Measurements from ENCODE around the gene PADI4. TPM values are rescaled to one million over a fixed set of nuclear protein-coding genes. Genes with fewer than 3 reads are reported as not detected.

Gene PADI4
- not detected for polyA plus RNA-seq (2012; ENCODE audit: low read depth, missing spikeins)

GRCh38 chr1:17307946-17308345 lies at the start of gene PADI4:
Gene PADI4 (plus strand): TSS chr1:17308197. CDS start chr1:17308223, 26 bp downstream.
- DNase-seq (ENCODE audit: insufficient read length, low spot score) = no peak
- TF ChIP-seq POLR2AphosphoS5 (IDR thresholded peaks at IDR 0.05; ENCODE audit: low read depth, low read length) = no peak
- TF ChIP-seq TAF1 (IDR thresholded peaks at IDR 0.05; ENCODE audit: low read depth, low read length) = no peak
- no peak for TF ChIP-seq PAX5 (IDR thresholded peaks at IDR 0.05; ENCODE audit: insufficient read depth, low read length, severe bottlenecking)
- no peak for TF ChIP-seq SPI1 (IDR thresholded peaks at IDR 0.05; ENCODE audit: low read depth, low read length)
- no peak for TF ChIP-seq POLR2A (IDR thresholded peaks at IDR 0.05; ENCODE audit: low read depth, low read length)
- TF ChIP-seq POU2F2 (IDR thresholded peaks at IDR 0.05; ENCODE audit: low read depth, low read length) = no peak
- no peak for FAIRE-seq

GRCh38 chr1:17258758-17259130 lies 49.3 kb upstream of the PADI4 start:
- no peak for TF ChIP-seq POU2F2 (IDR thresholded peaks at IDR 0.05; ENCODE audit: low read depth, low read length)
- no peak for TF ChIP-seq POLR2AphosphoS5 (IDR thresholded peaks at IDR 0.05; ENCODE audit: low read depth, low read length)
- no peak for TF ChIP-seq POLR2A (IDR thresholded peaks at IDR 0.05; ENCODE audit: low read depth, low read length)
- TF ChIP-seq SPI1 (IDR thresholded peaks at IDR 0.05; ENCODE audit: low read depth, low read length) = no peak
- TF ChIP-seq PAX5 (IDR thresholded peaks at IDR 0.05; ENCODE audit: insufficient read depth, low read length, severe bottlenecking) = no peak
- TF ChIP-seq TAF1 (IDR thresholded peaks at IDR 0.05; ENCODE audit: low read depth, low read length) = no peak
- FAIRE-seq (no peak), DNase-seq (ENCODE audit: insufficient read length, low spot score) (no peak)

DNA sequence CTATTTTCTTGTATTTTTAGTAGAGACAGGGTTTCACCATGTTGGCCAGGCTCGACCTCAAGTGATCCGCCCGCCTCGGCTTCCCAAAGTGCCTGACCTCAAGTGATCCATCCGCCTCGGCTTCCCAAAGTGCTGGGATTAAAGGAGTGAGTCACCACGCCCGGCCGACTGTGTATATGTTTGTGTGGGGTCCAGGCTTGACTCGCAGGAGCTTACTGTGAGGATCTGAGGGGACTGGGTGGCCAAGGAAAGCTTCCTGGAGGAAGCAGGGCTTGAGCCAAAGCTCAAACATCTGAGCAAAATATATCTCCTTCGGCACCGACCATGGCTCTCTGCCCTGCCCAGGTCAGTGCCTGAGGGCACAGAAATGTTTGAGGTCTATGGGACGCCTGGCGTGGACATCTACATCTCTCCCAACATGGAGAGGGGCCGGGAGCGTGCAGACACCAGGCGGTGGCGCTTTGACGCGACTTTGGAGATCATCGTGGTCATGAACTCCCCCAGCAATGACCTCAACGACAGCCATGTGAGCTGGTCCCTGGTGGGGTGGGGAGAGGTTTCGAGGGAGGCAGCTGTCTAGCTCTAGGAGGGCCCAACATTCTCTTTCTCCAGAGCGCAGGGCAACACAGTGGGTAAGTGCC lies 48.6 kb upstream of the PADI4 start:
- FAIRE-seq = no peak
- no peak for TF ChIP-seq POU2F2 (IDR thresholded peaks at IDR 0.05; ENCODE audit: low read depth, low read length)
- no peak for TF ChIP-seq PAX5 (IDR thresholded peaks at IDR 0.05; ENCODE audit: insufficient read depth, low read length, severe bottlenecking)
- no peak for TF ChIP-seq POLR2AphosphoS5 (IDR thresholded peaks at IDR 0.05; ENCODE audit: low read depth, low read length)
- no peak for TF ChIP-seq POLR2A (IDR thresholded peaks at IDR 0.05; ENCODE audit: low read depth, low read length)
- no peak for TF ChIP-seq TAF1 (IDR thresholded peaks at IDR 0.05; ENCODE audit: low read depth, low read length)
- TF ChIP-seq SPI1 (IDR thresholded peaks at IDR 0.05; ENCODE audit: low read depth, low read length) = no peak
- no peak for DNase-seq (ENCODE audit: insufficient read length, low spot score)

- no peak for TF ChIP-seq SPI1 (IDR thresholded peaks at IDR 0.05; ENCODE audit: low read depth, low read length)
- TF ChIP-seq POLR2A (IDR thresholded peaks at IDR 0.05; ENCODE audit: low read depth, low read length) = no peak
- no peak for TF ChIP-seq TAF1 (IDR thresholded peaks at IDR 0.05; ENCODE audit: low read depth, low read length)
- no peak for TF ChIP-seq PAX5 (IDR thresholded peaks at IDR 0.05; ENCODE audit: insufficient read depth, low read length, severe bottlenecking)
- no peak for TF ChIP-seq POU2F2 (IDR thresholded peaks at IDR 0.05; ENCODE audit: low read depth, low read length)
- TF ChIP-seq POLR2AphosphoS5 (IDR thresholded peaks at IDR 0.05; ENCODE audit: low read depth, low read length) = no peak
- DNase-seq (ENCODE audit: insufficient read length, low spot score) (no peak), FAIRE-seq (no peak)
Observed at GRCh38 chr1:17260264-17260663, 47.7 kb upstream of the PADI4 start.

GRCh38 chr1:17260738-17261137 lies 47.3 kb upstream of the PADI4 start:
- TF ChIP-seq PAX5 (IDR thresholded peaks at IDR 0.05; ENCODE audit: insufficient read depth, low read length, severe bottlenecking) (no peak), TAF1 (IDR thresholded peaks at IDR 0.05; ENCODE audit: low read depth, low read length) (no peak), SPI1 (IDR thresholded peaks at IDR 0.05; ENCODE audit: low read depth, low read length) (no peak), POLR2A (IDR thresholded peaks at IDR 0.05; ENCODE audit: low read depth, low read length) (no peak), POLR2AphosphoS5 (IDR thresholded peaks at IDR 0.05; ENCODE audit: low read depth, low read length) (no peak), POU2F2 (IDR thresholded peaks at IDR 0.05; ENCODE audit: low read depth, low read length) (no peak)
- DNase-seq (ENCODE audit: insufficient read length, low spot score) (no peak), FAIRE-seq (no peak)

DNA sequence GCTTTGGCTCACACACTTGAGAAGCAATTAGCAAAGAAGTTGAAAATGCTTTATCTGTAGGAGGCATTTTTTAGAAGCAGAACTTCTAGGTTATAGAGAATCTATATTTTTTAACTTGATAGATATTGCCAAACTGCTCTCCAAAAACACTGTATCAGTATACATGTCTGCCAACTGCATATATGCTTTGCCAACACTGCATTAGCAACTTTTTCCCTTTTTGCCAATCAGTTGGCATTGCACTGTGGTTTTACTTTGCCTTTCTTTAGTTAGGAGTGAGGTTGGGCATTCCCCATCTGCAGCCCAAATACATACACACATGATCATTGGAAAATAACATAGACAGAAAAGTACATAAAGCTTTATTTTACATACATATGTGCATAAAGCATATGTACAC lies 44.1 kb upstream of the PADI4 start:
- no peak for DNase-seq (ENCODE audit: insufficient read length, low spot score)
- FAIRE-seq = no peak
- TF ChIP-seq PAX5 (IDR thresholded peaks at IDR 0.05; ENCODE audit: insufficient read depth, low read length, severe bottlenecking) = no peak
- no peak for TF ChIP-seq SPI1 (IDR thresholded peaks at IDR 0.05; ENCODE audit: low read depth, low read length)
- TF ChIP-seq TAF1 (IDR thresholded peaks at IDR 0.05; ENCODE audit: low read depth, low read length) = no peak
- TF ChIP-seq POLR2AphosphoS5 (IDR thresholded peaks at IDR 0.05; ENCODE audit: low read depth, low read length) = no peak
- no peak for TF ChIP-seq POLR2A (IDR thresholded peaks at IDR 0.05; ENCODE audit: low read depth, low read length)
- TF ChIP-seq POU2F2 (IDR thresholded peaks at IDR 0.05; ENCODE audit: low read depth, low read length) = no peak

DNA sequence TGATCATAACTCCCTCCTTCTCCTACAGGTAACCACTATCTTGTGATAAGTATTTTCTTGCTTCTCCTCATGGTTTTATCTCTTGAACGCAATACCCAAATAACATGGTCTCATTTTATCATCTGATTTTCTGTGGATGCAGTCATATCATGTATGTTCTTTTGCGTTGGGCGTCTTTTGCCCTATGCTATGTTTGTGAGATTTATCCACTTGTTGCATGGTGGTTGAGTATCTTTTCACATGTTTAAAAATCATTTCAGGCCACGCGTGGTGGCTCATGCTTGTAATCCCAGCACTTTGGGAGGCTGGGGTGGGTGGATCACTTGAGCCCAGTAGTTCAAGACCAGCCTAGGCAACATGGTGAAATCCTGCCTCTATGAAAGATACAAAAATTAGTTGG lies 43.5 kb upstream of the PADI4 start:
- FAIRE-seq (no peak), DNase-seq (ENCODE audit: insufficient read length, low spot score) (no peak)
- TF ChIP-seq PAX5 (IDR thresholded peaks at IDR 0.05; ENCODE audit: insufficient read depth, low read length, severe bottlenecking) (no peak), TAF1 (IDR thresholded peaks at IDR 0.05; ENCODE audit: low read depth, low read length) (no peak), SPI1 (IDR thresholded peaks at IDR 0.05; ENCODE audit: low read depth, low read length) (no peak), POLR2AphosphoS5 (IDR thresholded peaks at IDR 0.05; ENCODE audit: low read depth, low read length) (no peak), POLR2A (IDR thresholded peaks at IDR 0.05; ENCODE audit: low read depth, low read length) (no peak), POU2F2 (IDR thresholded peaks at IDR 0.05; ENCODE audit: low read depth, low read length) (no peak)

DNA sequence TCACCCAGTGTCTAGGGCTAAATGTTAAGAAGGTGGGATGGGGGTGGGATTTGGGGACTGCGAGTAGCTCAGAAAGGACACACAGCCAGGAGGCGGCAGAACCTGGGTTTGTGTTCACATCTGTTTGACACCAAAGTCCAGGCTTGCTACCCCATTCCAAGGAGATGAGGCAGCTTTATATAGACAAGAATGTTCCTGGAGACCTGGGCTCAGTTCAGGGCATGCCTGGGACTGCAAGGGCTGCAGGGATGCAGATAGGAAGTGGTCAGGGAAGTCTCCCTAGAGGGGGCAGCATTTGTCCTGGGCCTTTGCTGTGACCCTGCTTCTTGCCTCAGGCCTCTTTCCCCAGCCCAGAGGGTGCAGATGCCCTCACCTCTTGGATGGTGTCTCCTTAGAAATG lies 42.8 kb upstream of the PADI4 start:
- DNase-seq (ENCODE audit: insufficient read length, low spot score) = no peak
- TF ChIP-seq POU2F2 (IDR thresholded peaks at IDR 0.05; ENCODE audit: low read depth, low read length) = no peak
- TF ChIP-seq PAX5 (IDR thresholded peaks at IDR 0.05; ENCODE audit: insufficient read depth, low read length, severe bottlenecking) = no peak
- TF ChIP-seq POLR2AphosphoS5 (IDR thresholded peaks at IDR 0.05; ENCODE audit: low read depth, low read length) = no peak
- TF ChIP-seq TAF1 (IDR thresholded peaks at IDR 0.05; ENCODE audit: low read depth, low read length) = no peak
- TF ChIP-seq POLR2A (IDR thresholded peaks at IDR 0.05; ENCODE audit: low read depth, low read length) = no peak
- TF ChIP-seq SPI1 (IDR thresholded peaks at IDR 0.05; ENCODE audit: low read depth, low read length) = no peak
- no peak for FAIRE-seq

GRCh38 chr1:17265950-17266349 lies 42.0 kb upstream of the PADI4 start:
- TF ChIP-seq SPI1 (IDR thresholded peaks at IDR 0.05; ENCODE audit: low read depth, low read length) = no peak
- no peak for TF ChIP-seq TAF1 (IDR thresholded peaks at IDR 0.05; ENCODE audit: low read depth, low read length)
- DNase-seq (ENCODE audit: insufficient read length, low spot score) (no peak), FAIRE-seq (no peak)

All from GM12891 (cell line).